ENCODE results near the gene DNM3.

DNM3 gene

GRCh38 chr1:171912509-171913175 is 71.3 kb downstream of the DNM3 start:
- Histone ChIP-seq H3K36me3 (ENCODE audit: control insufficient read depth in 2 of 2, insufficient read depth in 1 of 2, low read length in 2 of 2) (no peaks in the 10 kb centered on the region), H3K4me1 (ENCODE audit: control insufficient read depth, insufficient read depth, low read length) (no peaks in the 10 kb centered on the region), H3K27ac (ENCODE audit: extremely low read depth, low read depth, low read length) (no peak overlapping the region), H3K4me3 (ENCODE audit: low read depth, low read length) (no peak overlapping the region), H3K9me3 (ENCODE audit: control insufficient read depth, insufficient read depth, low read depth, low read length) (no peaks in the 10 kb centered on the region)
- TF ChIP-seq MYNN (tag by site-specific recombination; IDR thresholded peaks at IDR 0.05; ENCODE audit: borderline replicate concordance) (no peak), PRDM6 (tag by site-specific recombination; IDR thresholded peaks at IDR 0.05) (no peak), ZNF394 (tag by site-specific recombination; IDR thresholded peaks at IDR 0.05; ENCODE audit: borderline replicate concordance) (no peak)
- ChIA-PET CTCF (interaction anchor here (0.7 to 1.4 kb wide), 2 partner anchors 111 to 175 kb away, joined by 4 to 7 read pairs; no protein-coding TSS in a partner anchor), POLR2A (no interaction called here)

GRCh38 chr1:171913385-171913784 is 72.1 kb downstream of the DNM3 start:
- H3K4me1 ChIP-seq (ENCODE audit: control insufficient read depth, insufficient read depth, low read length), result no peaks in the 10 kb centered on the region
- H3K4me3 ChIP-seq (ENCODE audit: low read depth, low read length), result no peak overlapping the region
- TF ChIP-seq ZNF623 (tag by site-specific recombination; IDR thresholded peaks at IDR 0.05) (no peak), ZNF843 (tag by site-specific recombination; IDR thresholded peaks at IDR 0.05) (no peak), TCF7L2 (IDR thresholded peaks at IDR 0.05; ENCODE audit: borderline replicate concordance, low read depth, low read length) (no peak), TRIM28 (IDR thresholded peaks at IDR 0.05; ENCODE audit: borderline replicate concordance, low read length) (no peak), HIC1 (tag by site-specific recombination; IDR thresholded peaks at IDR 0.05) (no peak), ZNF302 (tag by site-specific recombination; IDR thresholded peaks at IDR 0.05; ENCODE audit: low read depth) (no peak), ZFHX2 (tag by site-specific recombination; conservative IDR thresholded peaks at IDR 0.05) (no peak), KLF8 (tag by site-specific recombination; IDR thresholded peaks at IDR 0.05) (no peak)
- POLR2A ChIA-PET, result no interaction called here
- H3K9me3 ChIP-seq (ENCODE audit: control insufficient read depth, insufficient read depth, low read depth, low read length), result no peaks in the 10 kb centered on the region
- no peak overlapping the region for H3K27ac ChIP-seq (ENCODE audit: extremely low read depth, low read depth, low read length)
- H3K36me3 ChIP-seq (ENCODE audit: control insufficient read depth in 2 of 2, insufficient read depth in 1 of 2, low read length in 2 of 2), result no peaks in the 10 kb centered on the region
- CTCF ChIA-PET, result interaction anchor here (0.7 to 1.4 kb wide), 3 partner anchors 111 to 278 kb away, joined by 3 to 7 read pairs (median 4); no protein-coding TSS in a partner anchor

- H3K27ac ChIP-seq (ENCODE audit: extremely low read depth, low read depth, low read length), result no peak overlapping the region
- CTCF ChIA-PET, result interaction anchor here (0.6 to 1.1 kb wide), 2 partner anchors 60 to 271 kb away, joined by 3 read pairs; no protein-coding TSS in a partner anchor
Measured at GRCh38 chr1:171916315-171916771, 75.0 kb downstream of the DNM3 start.

More at GRCh38 chr1:171916315-171916771, 75.0 kb downstream of the DNM3 start:
- H3K4me1 ChIP-seq (ENCODE audit: control insufficient read depth, insufficient read depth, low read length), result no peaks in the 10 kb centered on the region
- POLR2A ChIA-PET, result no interaction called here
- no peak for TF ChIP-seq ZNF48 (tag by site-specific recombination; IDR thresholded peaks at IDR 0.05)
- TF ChIP-seq ZSCAN4 (tag by site-specific recombination; IDR thresholded peaks at IDR 0.05), result no peak
- TF ChIP-seq PRDM6 (tag by site-specific recombination; IDR thresholded peaks at IDR 0.05), result 0 out of 2 replicates have a peak, but pooled peaks have one; percentile 11
- peak; percentile 59 for TF ChIP-seq OSR2 (tag by site-specific recombination; IDR thresholded peaks at IDR 0.05)
- H3K36me3 ChIP-seq (ENCODE audit: control insufficient read depth in 2 of 2, insufficient read depth in 1 of 2, low read length in 2 of 2), result no peaks in the 10 kb centered on the region
- H3K4me3 ChIP-seq (ENCODE audit: low read depth, low read length), result no peak overlapping the region
- H3K9me3 ChIP-seq (ENCODE audit: control insufficient read depth, insufficient read depth, low read depth, low read length), result no peaks in the 10 kb centered on the region
